Heart left ventricle (tissue), 13 donors: ENCODE measurements around the gene HERC4.

Experiments used
- CTCF ChIP-seq, 12 donors: fragments of 200-600 bp; sonication (generic) in 4 of 12; IDR thresholded peaks; one replicate each; pipeline versions ENCODE4 v1.5.0 to v1.8.0; 2018 to 2022; ENCODE audit warnings: antibody characterized with exemption in 12 of 12, mild to moderate bottlenecking in 5 of 12
- POLR2A ChIP-seq, 2 donors: fragments of 450-650 bp; IDR thresholded peaks; one replicate each; pipeline ENCODE4 v1.6.1; 2017; ENCODE audit warnings: antibody characterized with exemption in 2 of 2, mild to moderate bottlenecking in 2 of 2, moderate library complexity in 2 of 2
- donor health status: ischemic (EF 13 %, LVEDD 7.1; RV severe dilation, severe dysfunction).
- donor health status: DM: no; HTN: yes; CAD: no.
- donor health status: DM: no; HTN: no; CAD: no.
- donor health status: ischemic (EF 25% LVEDD 6.9; RV normal size, moderate dysfunction).
- donor health status: ischemic (EF 25% LVEDD 5.7; RV mildly dilated, moderate dysfunction).
- donor health status: ischemic (EF 35%, LVEDD 5.7; RV mildly dilated, moderate dysfunction).
- donor health status: nonischemic (EF 11% LVEDD 7.7; RV severe dilation, severe dysfunction).
- donor health status: DM: yes; HTN: yes; CAD: no.
- donor health status: PGD.
- donor health status: ischemic (EF 29% LVEDD 5.4; RV normal size, mild dysfunction).
- donor health status: nonischemic (EF 23%, LVEDD 6.1; RV moderate dilation, normal function).

GRCh38 chr10:68067508-68067907 is 7.6 kb downstream of the HERC4 start:
- TF ChIP-seq POLR2A (IDR thresholded peaks at IDR 0.05), result no peak
- no peak for TF ChIP-seq CTCF (IDR thresholded peaks at IDR 0.05)
